SK-N-SH (cell line): ENCODE measurements around the gene NOC2L.

Experiments used
- CHD2 ChIP-seq: fragments of 150-350 bp; IDR thresholded peaks from 2 replicates; pipeline ENCODE4 v1.6.1; 2018; ENCODE audit warnings: low read length; ENCODE audit not compliant: partially characterized antibody
- EP300 ChIP-seq, 2 experiments: IDR thresholded peaks; 2 replicates each; pipeline versions ENCODE4 v1.4.0 to v1.6.1; 2012; ENCODE audit warnings: borderline replicate concordance in 1 of 2, low read depth in 1 of 2, low read length in 1 of 2
- PBX3 ChIP-seq: IDR thresholded peaks from 2 replicates; pipeline ENCODE4; 2012
- POLR2AphosphoS5 ChIP-seq: IDR thresholded peaks from 2 replicates; pipeline ENCODE4 v1.6.1; 2012; ENCODE audit warnings: low read depth, low read length
- RCOR1 ChIP-seq: fragments of 150-350 bp; IDR thresholded peaks from 2 replicates; pipeline ENCODE4 v1.6.1; 2017; ENCODE audit warnings: antibody characterized with exemption, low read length
- RFX5 ChIP-seq: IDR thresholded peaks from 2 replicates; pipeline ENCODE4 v1.6.1; 2012; ENCODE audit warnings: mild to moderate bottlenecking, improper control_type of control experiment, low read length
- RXRA ChIP-seq: IDR thresholded peaks from 2 replicates; pipeline ENCODE4 v1.4.0; 2012; ENCODE audit warnings: low read depth, mild to moderate bottlenecking, borderline replicate concordance
- SMC3 ChIP-seq: IDR thresholded peaks from 2 replicates; pipeline ENCODE4 v1.6.1; 2012; ENCODE audit warnings: low read depth, low read length, improper control_type of control experiment
- USF2 ChIP-seq: fragments of 150-350 bp; IDR thresholded peaks from 2 replicates; pipeline ENCODE4 v1.6.1; 2017; ENCODE audit warnings: antibody characterized with exemption, low read length, low read depth, borderline replicate concordance
- YY1 ChIP-seq: IDR thresholded peaks from 2 replicates; pipeline ENCODE4 v1.4.0; 2012; ENCODE audit warnings: low read depth, mild to moderate bottlenecking
- TF ChIP-seq, protein P1 (sequence below): fragments of 200-600 bp; sonication (generic); IDR thresholded peaks from 2 replicates; pipeline ENCODE4 v1.6.1; 2017; ENCODE audit warnings: antibody characterized with exemption, mild to moderate bottlenecking, moderate library complexity
- TF ChIP-seq, protein P2 (sequence below): IDR thresholded peaks from 2 replicates; pipeline ENCODE4 v1.4.0; 2012; ENCODE audit warnings: low read depth

DNA sequence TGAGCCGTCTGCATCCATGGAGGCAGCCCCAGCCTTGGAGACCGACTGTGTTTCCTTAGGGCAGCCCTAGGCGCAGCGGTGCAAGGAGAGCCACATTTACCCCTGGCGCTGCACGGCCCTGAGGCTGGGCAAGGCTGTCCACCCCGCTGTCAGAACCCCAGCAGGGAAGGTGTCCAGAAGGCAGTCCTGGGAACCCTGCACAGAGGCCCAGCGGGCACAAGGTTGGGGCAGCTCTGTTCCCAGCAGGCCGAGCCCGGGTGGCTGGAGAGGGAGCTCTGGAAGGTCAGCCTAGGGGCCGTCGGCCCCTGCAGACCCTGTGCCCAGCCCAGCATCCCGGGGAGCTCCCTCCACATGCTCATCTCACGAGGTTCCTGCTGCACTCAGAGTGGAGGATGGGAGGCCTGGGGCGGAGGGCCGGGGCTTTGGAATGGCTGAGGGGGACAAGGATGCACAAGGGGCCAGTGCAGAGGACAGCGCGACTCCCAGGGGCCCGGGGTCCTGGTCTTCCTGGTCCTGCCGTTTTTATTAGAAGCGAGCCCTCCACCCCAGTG lies 55.3 kb downstream of the NOC2L start:
- TF ChIP-seq, protein P1, sequence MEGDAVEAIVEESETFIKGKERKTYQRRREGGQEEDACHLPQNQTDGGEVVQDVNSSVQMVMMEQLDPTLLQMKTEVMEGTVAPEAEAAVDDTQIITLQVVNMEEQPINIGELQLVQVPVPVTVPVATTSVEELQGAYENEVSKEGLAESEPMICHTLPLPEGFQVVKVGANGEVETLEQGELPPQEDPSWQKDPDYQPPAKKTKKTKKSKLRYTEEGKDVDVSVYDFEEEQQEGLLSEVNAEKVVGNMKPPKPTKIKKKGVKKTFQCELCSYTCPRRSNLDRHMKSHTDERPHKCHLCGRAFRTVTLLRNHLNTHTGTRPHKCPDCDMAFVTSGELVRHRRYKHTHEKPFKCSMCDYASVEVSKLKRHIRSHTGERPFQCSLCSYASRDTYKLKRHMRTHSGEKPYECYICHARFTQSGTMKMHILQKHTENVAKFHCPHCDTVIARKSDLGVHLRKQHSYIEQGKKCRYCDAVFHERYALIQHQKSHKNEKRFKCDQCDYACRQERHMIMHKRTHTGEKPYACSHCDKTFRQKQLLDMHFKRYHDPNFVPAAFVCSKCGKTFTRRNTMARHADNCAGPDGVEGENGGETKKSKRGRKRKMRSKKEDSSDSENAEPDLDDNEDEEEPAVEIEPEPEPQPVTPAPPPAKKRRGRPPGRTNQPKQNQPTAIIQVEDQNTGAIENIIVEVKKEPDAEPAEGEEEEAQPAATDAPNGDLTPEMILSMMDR, result no peak
- TF ChIP-seq YY1, result no peak
- TF ChIP-seq EP300 (IDR thresholded peaks at IDR 0.05; ENCODE audit: borderline replicate concordance in 1 of 2, low read depth in 1 of 2, low read length in 1 of 2), result no peak
- no peak for TF ChIP-seq RFX5
- no peak for TF ChIP-seq POLR2AphosphoS5
- no peak for TF ChIP-seq SMC3
- TF ChIP-seq CHD2, result no peak
- TF ChIP-seq PBX3, result no peak
- TF ChIP-seq, protein P2, sequence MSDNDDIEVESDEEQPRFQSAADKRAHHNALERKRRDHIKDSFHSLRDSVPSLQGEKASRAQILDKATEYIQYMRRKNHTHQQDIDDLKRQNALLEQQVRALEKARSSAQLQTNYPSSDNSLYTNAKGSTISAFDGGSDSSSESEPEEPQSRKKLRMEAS, result no peak
- no peak for TF ChIP-seq USF2
- TF ChIP-seq RXRA, result no peak
- TF ChIP-seq RCOR1, result no peak
